Fibroblast of villous mesenchyme (primary cell): ENCODE measurements around the gene TEKT2. TPM values are rescaled to one million over a fixed set of nuclear protein-coding genes. Genes with fewer than 3 reads are reported as not detected.
A peak's percentile ranks its signal among the peaks of the same experiment; 100 is the strongest.

Experiments
- DNase-seq: peaks from one replicate; pipeline ENCODE4 v3.0.0-alpha.2; 2010; ENCODE audit warnings: low read depth
- H3K4me3 ChIP-seq: 2 replicates; pipeline ENCODE4 v1.5.1; 2011; ENCODE audit warnings: low read depth, mild to moderate bottlenecking, low read length
- total RNA-seq: library from RNA; depleted of rRNA; stranded (reverse); fragments of >200 nt; gene quantifications from 2 replicates; pipeline ENCODE4 v1.2.3, GENCODE V29; 2012
- TF ChIP-seq, protein P1 (sequence below): IDR thresholded peaks from 2 replicates; pipeline ENCODE4 v1.5.1; 2012; ENCODE audit warnings: low read depth, mild to moderate bottlenecking, low read length; ENCODE audit not compliant: insufficient read depth

The TEKT2 gene
- total RNA-seq, 1 donor: not detected

GRCh38 chr1:36086529-36087232, 2.8 kb downstream of the TEKT2 start:
- H3K4me3 ChIP-seq: no peak overlapping the region
- TF ChIP-seq, protein P1, sequence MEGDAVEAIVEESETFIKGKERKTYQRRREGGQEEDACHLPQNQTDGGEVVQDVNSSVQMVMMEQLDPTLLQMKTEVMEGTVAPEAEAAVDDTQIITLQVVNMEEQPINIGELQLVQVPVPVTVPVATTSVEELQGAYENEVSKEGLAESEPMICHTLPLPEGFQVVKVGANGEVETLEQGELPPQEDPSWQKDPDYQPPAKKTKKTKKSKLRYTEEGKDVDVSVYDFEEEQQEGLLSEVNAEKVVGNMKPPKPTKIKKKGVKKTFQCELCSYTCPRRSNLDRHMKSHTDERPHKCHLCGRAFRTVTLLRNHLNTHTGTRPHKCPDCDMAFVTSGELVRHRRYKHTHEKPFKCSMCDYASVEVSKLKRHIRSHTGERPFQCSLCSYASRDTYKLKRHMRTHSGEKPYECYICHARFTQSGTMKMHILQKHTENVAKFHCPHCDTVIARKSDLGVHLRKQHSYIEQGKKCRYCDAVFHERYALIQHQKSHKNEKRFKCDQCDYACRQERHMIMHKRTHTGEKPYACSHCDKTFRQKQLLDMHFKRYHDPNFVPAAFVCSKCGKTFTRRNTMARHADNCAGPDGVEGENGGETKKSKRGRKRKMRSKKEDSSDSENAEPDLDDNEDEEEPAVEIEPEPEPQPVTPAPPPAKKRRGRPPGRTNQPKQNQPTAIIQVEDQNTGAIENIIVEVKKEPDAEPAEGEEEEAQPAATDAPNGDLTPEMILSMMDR: no peak
- no peak for DNase-seq

DNA sequence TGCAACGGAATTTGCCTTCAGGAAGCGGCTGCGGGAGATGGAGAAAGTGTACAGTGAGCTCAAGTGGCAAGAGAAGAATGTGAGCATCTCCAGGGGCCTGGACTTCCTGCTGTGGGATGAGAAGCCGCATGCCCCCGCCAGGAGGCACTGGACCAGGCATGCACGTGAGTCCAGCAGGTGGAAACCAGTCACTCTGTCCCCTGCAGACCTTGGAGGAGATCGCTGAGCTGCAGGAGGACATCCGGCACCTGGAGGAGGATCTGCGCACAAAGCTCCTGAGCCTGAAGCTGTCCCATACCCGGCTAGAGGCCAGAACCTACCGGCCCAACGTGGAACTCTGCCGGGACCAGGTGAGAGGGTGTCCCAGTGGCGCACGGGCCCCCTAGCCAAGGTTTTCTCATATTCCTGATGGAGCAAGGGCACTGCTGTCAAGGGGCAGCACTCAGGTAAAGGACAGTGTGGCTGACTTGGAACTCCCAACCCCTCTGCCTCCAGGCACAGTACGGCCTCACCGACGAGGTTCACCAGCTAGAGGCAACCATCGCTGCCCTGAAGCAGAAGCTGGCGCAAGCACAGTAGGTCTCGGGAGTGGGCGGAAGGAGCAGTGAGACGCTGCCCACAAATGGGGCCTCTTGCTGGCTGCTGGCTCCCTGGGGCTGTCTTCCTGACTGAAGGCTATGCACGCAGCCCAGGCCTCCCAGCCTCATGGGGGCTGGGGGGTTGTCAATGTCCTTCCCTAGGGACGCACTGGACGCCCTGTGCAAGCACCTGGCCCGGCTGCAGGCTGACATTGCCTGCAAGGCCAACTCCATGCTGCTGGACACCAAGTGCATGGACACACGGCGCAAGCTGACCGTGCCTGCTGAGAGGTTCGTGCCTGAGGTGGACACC, 3.6 kb downstream of the TEKT2 start:
- H3K4me3 ChIP-seq: no peak overlapping the region
- TF ChIP-seq, protein P1: no peak
- DNase-seq: no peak

DNA sequence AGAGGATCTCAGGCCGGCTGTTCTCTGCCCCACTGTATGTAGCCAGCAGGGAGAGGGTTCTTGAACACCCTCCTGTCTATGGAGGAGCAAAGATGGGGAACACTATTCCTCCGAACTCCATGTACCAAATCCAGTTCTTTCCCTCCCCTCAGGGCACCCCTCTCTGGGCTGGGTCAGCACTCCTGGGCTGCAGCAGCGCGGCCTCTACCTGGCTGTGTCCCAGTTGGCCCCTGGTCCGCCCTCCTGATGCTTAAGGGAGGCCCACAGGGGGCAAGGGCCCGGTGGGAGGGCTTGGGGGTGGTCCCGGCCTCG, 4.3 kb downstream of the TEKT2 start:
- no peak for DNase-seq
- H3K4me3 ChIP-seq: peak overlapping the region; percentile 89
- TF ChIP-seq, protein P1: no peak

DNA sequence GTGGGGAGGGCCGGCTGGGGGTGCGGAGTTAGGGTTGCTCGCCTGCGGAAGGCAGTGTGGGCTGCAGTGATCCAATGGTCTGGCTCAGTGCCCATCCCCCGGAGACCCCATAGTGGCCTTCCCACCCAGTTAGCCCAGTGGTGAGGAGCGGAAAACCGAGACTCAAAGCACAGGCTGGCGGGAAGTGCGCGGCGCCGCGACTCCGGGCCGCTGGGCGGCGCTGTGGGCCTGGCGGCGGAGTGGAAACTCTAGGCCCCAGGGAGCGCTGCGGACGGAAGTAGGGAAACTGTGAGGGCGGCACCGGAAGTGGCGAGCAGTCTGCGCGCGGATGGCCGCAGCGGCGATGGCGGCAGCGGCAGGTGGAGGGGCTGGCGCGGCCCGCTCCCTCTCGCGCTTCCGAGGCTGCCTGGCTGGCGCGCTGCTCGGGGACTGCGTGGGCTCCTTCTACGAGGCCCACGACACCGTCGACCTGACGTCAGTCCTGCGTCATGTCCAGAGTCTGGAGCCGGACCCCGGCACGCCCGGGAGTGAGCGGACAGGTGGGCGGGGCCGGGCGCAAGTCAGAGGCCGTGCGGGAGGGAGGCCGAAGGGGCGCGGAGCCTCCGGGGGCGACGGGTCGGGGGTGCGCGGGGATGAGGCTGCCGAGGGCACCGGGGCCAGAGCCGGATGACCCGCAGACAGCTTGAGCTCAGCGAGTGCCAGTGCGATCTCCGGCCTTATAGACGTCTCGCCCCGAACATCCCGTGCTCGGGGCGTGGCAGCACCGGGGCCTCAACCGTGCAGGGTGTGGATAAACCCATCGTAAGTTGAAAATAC, 4.9 kb downstream of the TEKT2 start, which contains the start of gene ADPRS:
Gene ADPRS, plus strand, starts transcription at position 316 of the 816 bp plus-strand sequence. Its CDS starts 13 bp downstream, at position 329.
- peak; percentile 90 for DNase-seq
- peak within 1 kb of the TSS; percentile 89 for H3K4me3 ChIP-seq
- TF ChIP-seq, protein P1: peak; percentile 93

- peak; percentile 82 for DNase-seq
These were observed 5.7 kb downstream of the TEKT2 start for GRCh38 chr1:36089393-36090121.

More at GRCh38 chr1:36089393-36090121, 5.7 kb downstream of the TEKT2 start:
- peak overlapping the region; percentile 89 for H3K4me3 ChIP-seq
- TF ChIP-seq, protein P1: no peak
